Upper lobe of right lung (tissue), 1 donor: ENCODE data around the gene TMEM247. TPM values are rescaled to one million over a fixed set of nuclear protein-coding genes. Genes with fewer than 3 reads are reported as not detected.
A peak's percentile ranks its signal among the peaks of the same experiment; 100 is the strongest.

ENCODE experiments used
- ATAC-seq: fragments of 200-7000 bp; cut with Tn5 transposase; one replicate; pipeline ENCODE4 v1.9.1; 2020; ENCODE audit warnings: mild to moderate bottlenecking, moderate library complexity
- DNase-seq: peaks from one replicate; pipeline ENCODE4 v3.0.0-alpha.2; 2020
- H3K27ac ChIP-seq: fragments of 200-600 bp; one replicate; pipeline ENCODE4 v1.8.0; 2022
- H3K27me3 ChIP-seq: fragments of 200-600 bp; one replicate; pipeline ENCODE4 v1.8.0; 2022; ENCODE audit warnings: mild to moderate bottlenecking
- H3K36me3 ChIP-seq: fragments of 200-600 bp; one replicate; pipeline ENCODE4 v1.8.0; 2022
- H3K4me1 ChIP-seq: fragments of 200-600 bp; one replicate; pipeline ENCODE4 v1.8.0; 2022
- H3K4me3 ChIP-seq: fragments of 200-600 bp; one replicate; pipeline ENCODE4 v1.8.0; 2022; ENCODE audit warnings: mild to moderate bottlenecking
- H3K9me3 ChIP-seq: fragments of 200-600 bp; one replicate; pipeline ENCODE4 v1.8.0; 2022
- intact Hi-C: fragments of 100-400 bp; cut with DNase I; formaldehyde crosslinking; loops from one replicate; pipeline ENCODE4 v1.11.0; 2022
- total RNA-seq: library from RNA; stranded (reverse); fragmentation: NEBNext Ultra II Directional; extraction: Animal tissue kit (Norgen Biotek cat#: 25700); gene quantifications from one replicate; pipeline ENCODE4 v1.2.1, GENCODE V29; 2021
- TF ChIP-seq, protein P1 (sequence below): fragments of 200-600 bp; IDR thresholded peaks from one replicate; pipeline ENCODE4 v1.8.0; 2022; ENCODE audit warnings: antibody characterized with exemption
- donor health status: DM: no; HTN: yes; CAD: no; lungs with severe emphysema.

The TMEM247 gene
- total RNA-seq, 1 donor from 2014 or later, result not detected

GRCh38 chr2:46477925-46478324 lies 1.4 kb upstream of the TMEM247 start:
- intact Hi-C loops, result no loop called here
- H3K4me3 ChIP-seq, result no peak overlapping the region
- peaks cover 11% of the 10 kb centered on the region for H3K4me1 ChIP-seq
- ATAC-seq, result no peak
- H3K36me3 ChIP-seq, result no peaks in the 10 kb centered on the region
- H3K27ac ChIP-seq, result no peak overlapping the region
- no peaks in the 10 kb centered on the region for H3K27me3 ChIP-seq
- TF ChIP-seq, protein P1, sequence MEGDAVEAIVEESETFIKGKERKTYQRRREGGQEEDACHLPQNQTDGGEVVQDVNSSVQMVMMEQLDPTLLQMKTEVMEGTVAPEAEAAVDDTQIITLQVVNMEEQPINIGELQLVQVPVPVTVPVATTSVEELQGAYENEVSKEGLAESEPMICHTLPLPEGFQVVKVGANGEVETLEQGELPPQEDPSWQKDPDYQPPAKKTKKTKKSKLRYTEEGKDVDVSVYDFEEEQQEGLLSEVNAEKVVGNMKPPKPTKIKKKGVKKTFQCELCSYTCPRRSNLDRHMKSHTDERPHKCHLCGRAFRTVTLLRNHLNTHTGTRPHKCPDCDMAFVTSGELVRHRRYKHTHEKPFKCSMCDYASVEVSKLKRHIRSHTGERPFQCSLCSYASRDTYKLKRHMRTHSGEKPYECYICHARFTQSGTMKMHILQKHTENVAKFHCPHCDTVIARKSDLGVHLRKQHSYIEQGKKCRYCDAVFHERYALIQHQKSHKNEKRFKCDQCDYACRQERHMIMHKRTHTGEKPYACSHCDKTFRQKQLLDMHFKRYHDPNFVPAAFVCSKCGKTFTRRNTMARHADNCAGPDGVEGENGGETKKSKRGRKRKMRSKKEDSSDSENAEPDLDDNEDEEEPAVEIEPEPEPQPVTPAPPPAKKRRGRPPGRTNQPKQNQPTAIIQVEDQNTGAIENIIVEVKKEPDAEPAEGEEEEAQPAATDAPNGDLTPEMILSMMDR, result no peak
- DNase-seq, result no peak
- no peaks in the 10 kb centered on the region for H3K9me3 ChIP-seq

- H3K27me3 ChIP-seq, result no peaks in the 10 kb centered on the region
- H3K4me3 ChIP-seq, result no peak overlapping the region
- DNase-seq (no peak), ATAC-seq (no peak)
- H3K9me3 ChIP-seq, result no peaks in the 10 kb centered on the region
- H3K36me3 ChIP-seq, result no peaks in the 10 kb centered on the region
- no peak overlapping the region for H3K27ac ChIP-seq
- peaks cover 11% of the 10 kb centered on the region for H3K4me1 ChIP-seq
- intact Hi-C loops, result no loop called here
- TF ChIP-seq, protein P1, result no peak
These were observed 1.2 kb downstream of the TMEM247 start for GRCh38 chr2:46480562-46480961.

DNA sequence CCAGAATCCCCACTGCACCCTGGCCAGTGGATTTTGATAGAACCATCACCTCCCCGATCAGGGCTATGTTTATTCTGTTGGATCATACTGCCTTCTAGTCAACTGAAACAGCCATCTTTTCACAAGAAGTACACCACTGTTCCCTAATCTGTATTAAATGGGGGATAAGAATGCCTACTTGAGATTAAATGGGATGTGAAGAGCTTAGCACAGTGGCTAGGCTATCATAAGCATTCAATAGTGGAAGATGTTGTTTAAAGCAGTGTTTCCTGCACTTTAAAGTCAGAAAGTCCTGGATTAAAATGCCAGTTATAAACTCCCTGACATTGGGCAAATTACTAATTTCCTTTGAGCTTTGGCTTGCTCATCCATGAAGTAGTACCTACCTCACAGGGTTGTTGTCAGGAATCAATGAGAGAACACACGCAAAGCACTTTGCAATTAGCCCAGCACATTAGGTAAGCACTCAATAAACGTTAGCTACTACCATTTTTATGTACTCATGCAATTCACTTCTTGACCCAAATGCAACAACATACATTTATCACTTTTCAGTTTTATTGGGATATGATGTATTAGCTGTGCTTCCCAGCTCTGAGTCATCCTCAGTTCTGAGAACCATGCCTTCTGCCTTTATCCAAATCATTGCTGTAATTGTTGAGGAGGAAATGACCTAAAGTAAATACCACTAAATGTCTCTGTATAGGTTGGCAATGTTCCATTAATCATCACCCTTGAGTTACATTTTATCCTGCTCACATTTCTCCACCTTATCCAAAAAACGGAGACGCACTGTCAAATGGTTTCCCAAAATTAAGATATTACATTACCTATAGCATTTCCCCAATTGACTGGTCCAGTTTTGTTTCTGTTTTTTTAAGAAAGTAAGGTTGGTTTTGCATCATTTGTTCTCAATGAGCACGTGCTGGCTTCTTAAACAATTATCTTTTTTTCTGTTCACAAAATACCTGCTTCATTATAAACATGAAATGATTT lies 2.1 kb downstream of the TMEM247 start:
- no peak overlapping the region for H3K27ac ChIP-seq
- DNase-seq (no peak), ATAC-seq (no peak)
- intact Hi-C loops, result no loop called here
- no peaks in the 10 kb centered on the region for H3K9me3 ChIP-seq
- TF ChIP-seq, protein P1, result no peak
- no peaks in the 10 kb centered on the region for H3K27me3 ChIP-seq
- no peaks in the 10 kb centered on the region for H3K36me3 ChIP-seq
- no peak overlapping the region for H3K4me3 ChIP-seq
- H3K4me1 ChIP-seq, result peaks cover 11% of the 10 kb centered on the region

DNA sequence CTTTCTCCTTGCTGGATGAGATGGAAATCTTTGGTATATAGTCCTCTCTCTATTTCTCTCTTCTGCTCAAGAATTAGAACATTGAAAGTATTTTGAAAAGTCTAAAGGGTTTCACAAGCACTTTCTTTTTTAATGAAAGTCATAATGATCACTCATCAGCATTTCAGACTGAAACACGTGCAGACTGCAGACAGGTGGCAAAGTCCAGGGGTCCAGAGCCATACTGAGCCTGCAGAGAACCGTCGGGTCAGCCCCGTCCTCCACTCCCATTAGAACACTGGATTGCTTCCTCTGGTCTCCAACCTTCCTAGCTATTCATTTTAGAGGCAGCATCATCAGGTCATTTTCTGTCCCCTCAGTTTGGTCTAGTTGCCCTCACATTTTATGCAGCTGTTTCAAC lies 3.1 kb downstream of the TMEM247 start:
- TF ChIP-seq, protein P1, result no peak
- DNase-seq, result no peak
- Histone ChIP-seq H3K36me3 (no peaks in the 10 kb centered on the region), H3K27me3 (no peaks in the 10 kb centered on the region), H3K9me3 (no peaks in the 10 kb centered on the region), H3K27ac (no peak overlapping the region), H3K4me1 (peaks cover 11% of the 10 kb centered on the region), H3K4me3 (no peak overlapping the region)
- no peak for ATAC-seq
- intact Hi-C loops, result no loop called here

DNA sequence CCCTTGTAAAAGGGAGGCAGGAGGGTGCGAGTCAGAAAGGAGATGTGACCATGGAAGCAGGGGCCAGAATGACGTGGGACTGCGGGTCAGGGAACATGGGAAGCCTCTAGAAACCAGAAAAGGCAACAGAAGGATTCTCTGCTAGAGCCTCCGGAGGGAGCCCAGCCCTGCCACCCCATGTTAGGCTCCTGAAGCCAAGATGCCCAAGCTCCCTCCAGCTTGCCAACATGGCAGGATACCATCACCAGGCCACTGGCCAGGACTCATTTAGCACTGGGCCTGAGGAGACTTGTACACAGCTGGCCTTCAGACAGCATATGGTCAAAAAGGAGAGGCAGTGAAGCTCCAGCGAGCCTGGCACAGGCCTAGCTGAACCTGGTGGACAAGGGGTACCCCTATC lies 5.6 kb downstream of the TMEM247 start:
- Histone ChIP-seq H3K36me3 (no peaks in the 10 kb centered on the region), H3K27ac (no peak overlapping the region), H3K9me3 (no peaks in the 10 kb centered on the region), H3K4me3 (no peak overlapping the region), H3K4me1 (peaks cover 24% of the 10 kb centered on the region), H3K27me3 (no peaks in the 10 kb centered on the region)
- intact Hi-C loops, result no loop called here
- DNase-seq (peak; percentile 35), ATAC-seq (no peak)
- TF ChIP-seq, protein P1, result no peak
